ENCODE data around the gene SLAMF6. TPM values are rescaled to one million over a fixed set of nuclear protein-coding genes. Genes with fewer than 3 reads are reported as not detected.

SLAMF6 gene
- total and polyA plus RNA-seq, 3 donors from 2014 or later: 0.68 to 2.3 (median 1.6) TPM

DNA sequence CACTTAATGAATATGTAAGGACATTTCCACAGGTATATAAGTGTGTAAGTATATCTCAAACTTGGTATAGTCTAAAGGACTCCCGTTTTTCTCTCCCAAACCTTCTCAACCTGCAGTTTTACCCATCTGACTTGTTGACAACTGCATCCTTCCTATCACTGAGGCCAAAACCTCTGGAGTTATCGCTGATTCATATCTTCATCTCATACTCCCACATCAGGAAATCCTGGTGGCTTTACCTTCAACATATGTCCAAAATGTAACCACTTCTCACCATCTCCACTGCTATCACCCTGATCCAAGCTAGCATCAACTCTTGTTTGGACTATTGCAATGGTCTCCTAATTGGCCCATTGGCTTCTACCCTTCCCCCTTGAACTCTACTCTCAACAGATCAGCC lies 30.4 kb downstream of the SLAMF6 start:
- TF ChIP-seq, protein P1, sequence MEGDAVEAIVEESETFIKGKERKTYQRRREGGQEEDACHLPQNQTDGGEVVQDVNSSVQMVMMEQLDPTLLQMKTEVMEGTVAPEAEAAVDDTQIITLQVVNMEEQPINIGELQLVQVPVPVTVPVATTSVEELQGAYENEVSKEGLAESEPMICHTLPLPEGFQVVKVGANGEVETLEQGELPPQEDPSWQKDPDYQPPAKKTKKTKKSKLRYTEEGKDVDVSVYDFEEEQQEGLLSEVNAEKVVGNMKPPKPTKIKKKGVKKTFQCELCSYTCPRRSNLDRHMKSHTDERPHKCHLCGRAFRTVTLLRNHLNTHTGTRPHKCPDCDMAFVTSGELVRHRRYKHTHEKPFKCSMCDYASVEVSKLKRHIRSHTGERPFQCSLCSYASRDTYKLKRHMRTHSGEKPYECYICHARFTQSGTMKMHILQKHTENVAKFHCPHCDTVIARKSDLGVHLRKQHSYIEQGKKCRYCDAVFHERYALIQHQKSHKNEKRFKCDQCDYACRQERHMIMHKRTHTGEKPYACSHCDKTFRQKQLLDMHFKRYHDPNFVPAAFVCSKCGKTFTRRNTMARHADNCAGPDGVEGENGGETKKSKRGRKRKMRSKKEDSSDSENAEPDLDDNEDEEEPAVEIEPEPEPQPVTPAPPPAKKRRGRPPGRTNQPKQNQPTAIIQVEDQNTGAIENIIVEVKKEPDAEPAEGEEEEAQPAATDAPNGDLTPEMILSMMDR (IDR thresholded peaks at IDR 0.05): no peak
- no peak for TF ChIP-seq POLR2A (IDR thresholded peaks at IDR 0.05)
- H3K9me3 ChIP-seq: no peaks in the 10 kb centered on the region
- H3K27ac ChIP-seq: no peak overlapping the region
- DNase-seq: no peak
- WGBS, 2 donors: 87 to 89% methylated on average over 2 of the region's 2 CpGs
- H3K4me3 ChIP-seq: no peak overlapping the region
- H3K4me1 ChIP-seq: no peaks in the 10 kb centered on the region
- intact Hi-C loops (cut with DNase I; ENCODE audit: low total_unique reads): no loop called here
- no peaks in the 10 kb centered on the region for H3K27me3 ChIP-seq
- H3K36me3 ChIP-seq (ENCODE audit: low read depth, missing control alignments): no peaks in the 10 kb centered on the region

DNA sequence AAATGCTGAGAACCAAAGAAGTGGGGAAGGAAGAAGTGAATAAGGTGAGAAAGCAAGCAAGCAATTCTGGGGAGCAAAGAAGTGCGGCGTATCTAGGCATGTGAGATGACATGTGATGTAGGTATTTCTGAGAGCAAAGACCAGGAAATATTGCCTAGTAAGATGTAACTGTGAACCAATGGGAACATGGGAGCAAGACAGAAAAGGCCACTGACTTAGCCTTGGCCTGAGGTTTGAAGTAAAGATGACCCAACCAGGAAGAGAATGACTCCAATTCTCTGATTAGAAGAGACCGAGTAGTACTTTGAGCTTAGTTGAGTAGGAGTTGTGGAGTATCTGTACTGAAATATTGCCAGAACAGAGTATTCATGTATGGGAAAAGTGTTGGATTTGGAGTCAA lies 31.1 kb downstream of the SLAMF6 start:
- DNase-seq: no peak
- Histone ChIP-seq H3K36me3 (ENCODE audit: low read depth, missing control alignments) (no peaks in the 10 kb centered on the region), H3K27ac (no peak overlapping the region), H3K27me3 (no peaks in the 10 kb centered on the region), H3K4me3 (no peak overlapping the region), H3K9me3 (no peaks in the 10 kb centered on the region), H3K4me1 (no peaks in the 10 kb centered on the region)
- TF ChIP-seq, protein P1 (IDR thresholded peaks at IDR 0.05): no peak
- no peak for TF ChIP-seq POLR2A (IDR thresholded peaks at IDR 0.05)
- WGBS, 2 donors: 79 to 81% methylated on average over 3 of the region's 3 CpGs
- intact Hi-C loops (cut with DNase I; ENCODE audit: low total_unique reads): no loop called here

DNA sequence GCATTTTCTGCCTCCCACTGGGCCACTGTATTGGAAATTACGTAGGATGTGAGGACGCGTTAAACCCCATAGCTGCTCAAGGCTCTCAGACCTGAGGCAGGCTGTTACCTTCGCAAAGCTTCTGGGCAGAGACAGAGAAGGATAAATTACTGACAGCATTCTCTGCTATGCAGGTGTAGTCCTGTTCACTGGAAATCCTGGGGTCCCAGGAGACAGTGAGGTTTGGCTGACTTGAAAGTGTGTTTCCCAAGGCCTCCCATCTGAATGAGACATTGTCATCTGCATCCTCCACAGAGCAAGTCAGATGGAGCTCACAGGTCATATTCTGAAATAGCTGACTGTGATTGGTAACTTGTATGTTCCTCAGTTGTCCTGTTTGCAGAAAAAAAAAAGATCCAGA lies 32.0 kb downstream of the SLAMF6 start:
- Histone ChIP-seq H3K27ac (no peak overlapping the region), H3K4me1 (no peaks in the 10 kb centered on the region), H3K4me3 (no peak overlapping the region), H3K9me3 (no peaks in the 10 kb centered on the region), H3K36me3 (ENCODE audit: low read depth, missing control alignments) (no peaks in the 10 kb centered on the region), H3K27me3 (no peaks in the 10 kb centered on the region)
- WGBS, 2 donors: 67 to 90% methylated on average over 4 of the region's 4 CpGs
- DNase-seq: no peak
- TF ChIP-seq POLR2A (IDR thresholded peaks at IDR 0.05): no peak
- TF ChIP-seq, protein P1 (IDR thresholded peaks at IDR 0.05): no peak
- intact Hi-C loops (cut with DNase I; ENCODE audit: low total_unique reads): no loop called here

DNA sequence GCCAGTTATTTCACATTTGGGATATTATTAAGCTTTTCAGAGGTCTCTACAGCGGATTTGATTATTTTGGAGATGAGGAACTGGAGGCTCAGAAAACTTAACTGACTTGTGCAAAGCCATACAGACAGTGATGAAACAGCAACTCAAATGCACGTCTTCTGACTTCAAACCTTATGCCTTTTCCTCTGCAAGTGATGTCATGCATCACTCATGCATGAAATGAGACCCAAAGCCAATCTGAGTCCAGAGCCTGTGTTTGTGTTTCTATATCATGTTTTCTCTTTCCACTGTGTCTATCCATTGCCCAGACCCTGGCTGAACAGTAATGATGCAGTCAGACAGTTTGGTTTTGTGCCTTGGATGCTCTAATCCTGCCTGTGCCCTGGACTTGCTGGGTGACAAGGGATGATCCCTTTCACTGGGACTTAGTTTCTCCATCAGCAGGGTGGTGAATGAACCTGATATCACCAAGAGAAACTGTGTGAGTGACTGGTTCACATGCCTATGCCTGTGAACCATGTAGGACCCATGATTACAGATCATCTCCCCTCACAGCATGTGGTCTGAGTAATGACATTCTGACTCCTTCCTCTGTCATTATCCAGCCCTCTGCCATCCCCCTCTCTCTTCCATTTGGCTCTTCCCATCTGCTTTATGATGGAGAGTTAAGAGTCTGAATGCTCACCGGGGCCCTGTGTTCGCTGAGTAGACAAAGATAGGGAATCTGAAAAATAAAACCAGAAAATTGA lies 33.4 kb downstream of the SLAMF6 start:
- TF ChIP-seq, protein P1 (IDR thresholded peaks at IDR 0.05): no peak
- TF ChIP-seq POLR2A (IDR thresholded peaks at IDR 0.05): no peak
- Histone ChIP-seq H3K4me3 (no peak overlapping the region), H3K9me3 (no peaks in the 10 kb centered on the region), H3K27ac (no peak overlapping the region), H3K4me1 (no peaks in the 10 kb centered on the region), H3K27me3 (no peaks in the 10 kb centered on the region), H3K36me3 (ENCODE audit: low read depth, missing control alignments) (no peaks in the 10 kb centered on the region)
- no peak for DNase-seq
- intact Hi-C loops (cut with DNase I; ENCODE audit: low total_unique reads): no loop called here
- whole genome bisulfite sequencing, 2 donors: 87 to 90% methylated on average over 4 of the region's 4 CpGs

Data from testis (tissue), 3 donors.